Measurements from ENCODE around the gene ERCC8. TPM values are rescaled to one million over a fixed set of nuclear protein-coding genes. Genes with fewer than 3 reads are reported as not detected.

Gene ERCC8
- total and polyA plus RNA-seq, 2 experiments from 2014 or later: 21.6 to 53.9 TPM

DNA sequence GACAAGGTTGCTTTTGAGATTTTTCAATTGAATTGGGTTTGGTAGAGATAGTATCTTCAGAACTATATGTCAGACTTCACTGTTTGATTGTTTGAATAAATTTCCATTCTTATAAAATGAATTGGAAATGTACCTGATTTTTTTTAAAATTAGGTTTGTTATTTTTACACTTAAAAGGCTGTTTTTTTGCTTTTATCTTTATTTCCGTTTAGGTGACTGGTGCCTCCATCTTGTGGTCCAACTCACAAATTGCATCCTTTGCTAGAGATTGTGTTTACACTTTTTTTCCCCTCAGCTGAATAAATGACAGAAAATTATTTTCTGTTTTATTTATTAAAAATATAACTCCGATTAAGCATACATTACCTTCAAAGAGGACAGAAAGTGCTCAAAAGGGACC, 15.7 kb upstream of the ERCC8 start (continued):
- TF ChIP-seq, protein P1, sequence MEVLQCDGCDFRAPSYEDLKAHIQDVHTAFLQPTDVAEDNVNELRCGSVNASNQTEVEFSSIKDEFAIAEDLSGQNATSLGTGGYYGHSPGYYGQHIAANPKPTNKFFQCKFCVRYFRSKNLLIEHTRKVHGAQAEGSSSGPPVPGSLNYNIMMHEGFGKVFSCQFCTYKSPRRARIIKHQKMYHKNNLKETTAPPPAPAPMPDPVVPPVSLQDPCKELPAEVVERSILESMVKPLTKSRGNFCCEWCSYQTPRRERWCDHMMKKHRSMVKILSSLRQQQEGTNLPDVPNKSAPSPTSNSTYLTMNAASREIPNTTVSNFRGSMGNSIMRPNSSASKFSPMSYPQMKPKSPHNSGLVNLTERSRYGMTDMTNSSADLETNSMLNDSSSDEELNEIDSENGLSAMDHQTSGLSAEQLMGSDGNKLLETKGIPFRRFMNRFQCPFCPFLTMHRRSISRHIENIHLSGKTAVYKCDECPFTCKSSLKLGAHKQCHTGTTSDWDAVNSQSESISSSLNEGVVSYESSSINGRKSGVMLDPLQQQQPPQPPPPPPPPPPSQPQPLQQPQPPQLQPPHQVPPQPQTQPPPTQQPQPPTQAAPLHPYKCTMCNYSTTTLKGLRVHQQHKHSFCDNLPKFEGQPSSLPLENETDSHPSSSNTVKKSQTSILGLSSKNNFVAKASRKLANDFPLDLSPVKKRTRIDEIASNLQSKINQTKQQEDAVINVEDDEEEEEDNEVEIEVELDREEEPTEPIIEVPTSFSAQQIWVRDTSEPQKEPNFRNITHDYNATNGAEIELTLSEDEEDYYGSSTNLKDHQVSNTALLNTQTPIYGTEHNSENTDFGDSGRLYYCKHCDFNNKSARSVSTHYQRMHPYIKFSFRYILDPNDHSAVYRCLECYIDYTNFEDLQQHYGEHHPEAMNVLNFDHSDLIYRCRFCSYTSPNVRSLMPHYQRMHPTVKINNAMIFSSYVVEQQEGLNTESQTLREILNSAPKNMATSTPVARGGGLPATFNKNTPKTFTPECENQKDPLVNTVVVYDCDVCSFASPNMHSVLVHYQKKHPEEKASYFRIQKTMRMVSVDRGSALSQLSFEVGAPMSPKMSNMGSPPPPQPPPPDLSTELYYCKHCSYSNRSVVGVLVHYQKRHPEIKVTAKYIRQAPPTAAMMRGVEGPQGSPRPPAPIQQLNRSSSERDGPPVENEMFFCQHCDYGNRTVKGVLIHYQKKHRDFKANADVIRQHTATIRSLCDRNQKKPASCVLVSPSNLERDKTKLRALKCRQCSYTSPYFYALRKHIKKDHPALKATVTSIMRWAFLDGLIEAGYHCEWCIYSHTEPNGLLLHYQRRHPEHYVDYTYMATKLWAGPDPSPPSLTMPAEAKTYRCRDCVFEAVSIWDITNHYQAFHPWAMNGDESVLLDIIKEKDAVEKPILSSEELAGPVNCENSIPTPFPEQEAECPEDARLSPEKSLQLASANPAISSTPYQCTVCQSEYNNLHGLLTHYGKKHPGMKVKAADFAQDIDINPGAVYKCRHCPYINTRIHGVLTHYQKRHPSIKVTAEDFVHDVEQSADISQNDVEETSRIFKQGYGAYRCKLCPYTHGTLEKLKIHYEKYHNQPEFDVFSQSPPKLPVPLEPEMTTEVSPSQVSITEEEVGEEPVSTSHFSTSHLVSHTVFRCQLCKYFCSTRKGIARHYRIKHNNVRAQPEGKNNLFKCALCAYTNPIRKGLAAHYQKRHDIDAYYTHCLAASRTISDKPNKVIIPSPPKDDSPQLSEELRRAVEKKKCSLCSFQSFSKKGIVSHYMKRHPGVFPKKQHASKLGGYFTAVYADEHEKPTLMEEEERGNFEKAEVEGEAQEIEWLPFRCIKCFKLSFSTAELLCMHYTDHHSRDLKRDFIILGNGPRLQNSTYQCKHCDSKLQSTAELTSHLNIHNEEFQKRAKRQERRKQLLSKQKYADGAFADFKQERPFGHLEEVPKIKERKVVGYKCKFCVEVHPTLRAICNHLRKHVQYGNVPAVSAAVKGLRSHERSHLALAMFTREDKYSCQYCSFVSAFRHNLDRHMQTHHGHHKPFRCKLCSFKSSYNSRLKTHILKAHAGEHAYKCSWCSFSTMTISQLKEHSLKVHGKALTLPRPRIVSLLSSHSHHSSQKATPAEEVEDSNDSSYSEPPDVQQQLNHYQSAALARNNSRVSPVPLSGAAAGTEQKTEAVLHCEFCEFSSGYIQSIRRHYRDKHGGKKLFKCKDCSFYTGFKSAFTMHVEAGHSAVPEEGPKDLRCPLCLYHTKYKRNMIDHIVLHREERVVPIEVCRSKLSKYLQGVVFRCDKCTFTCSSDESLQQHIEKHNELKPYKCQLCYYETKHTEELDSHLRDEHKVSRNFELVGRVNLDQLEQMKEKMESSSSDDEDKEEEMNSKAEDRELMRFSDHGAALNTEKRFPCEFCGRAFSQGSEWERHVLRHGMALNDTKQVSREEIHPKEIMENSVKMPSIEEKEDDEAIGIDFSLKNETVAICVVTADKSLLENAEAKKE (CRISPR knock-in tag; IDR thresholded peaks at IDR 0.05): no peak

DNA sequence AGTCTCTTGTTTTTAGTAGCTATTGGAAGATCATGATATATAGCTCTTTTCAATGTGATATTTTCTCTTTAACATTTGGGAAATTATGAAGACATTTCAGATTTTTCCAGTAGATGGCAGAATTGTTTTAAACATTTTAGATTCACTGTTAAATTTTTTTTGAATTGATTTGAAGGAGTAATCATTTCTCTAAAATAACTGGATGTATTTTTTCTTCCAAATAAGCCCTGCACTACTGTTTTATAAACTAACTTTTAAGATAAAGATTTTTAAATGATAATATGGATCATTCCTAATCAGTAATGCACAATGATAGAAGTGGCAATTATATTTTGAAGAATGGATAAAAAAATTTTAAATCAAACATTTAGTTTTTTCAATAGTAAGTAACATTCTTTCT, 14.3 kb upstream of the ERCC8 start:
- no peak for ATAC-seq
- Mint-ChIP-seq H3K27ac (no peak overlapping the region), H3K36me3 (ENCODE audit: low read depth) (peaks cover 10% of the 10 kb centered on the region; the same call in 1 of the 3 replicates), H3K9me3 (peaks cover 16% of the 10 kb centered on the region; the same call in 1 of the 3 replicates), H3K4me1 (no peaks in the 10 kb centered on the region), H3K27me3 (ENCODE audit: insufficient read depth, low read depth, poor library complexity) (peaks cover 2% of the 10 kb centered on the region), H3K4me3 (no peak overlapping the region)
- DNase-seq (ENCODE audit: low spot score): no peak
- Histone ChIP-seq H3K4me1 (ENCODE audit: insufficient read depth) (no peaks in the 10 kb centered on the region), H3K4me2 (no peak overlapping the region), H4K20me1 (replicated peaks; ENCODE audit: insufficient read depth) (peaks cover 3% of the 10 kb centered on the region; the same call in 1 of the 2 replicates), H3K27ac (ENCODE audit: low read depth) (no peak overlapping the region), H3K9me2 (ENCODE audit: insufficient read depth) (no peaks in the 10 kb centered on the region), H3K36me3 (ENCODE audit: insufficient read depth) (no peaks in the 10 kb centered on the region), H2AFZ (no peak overlapping the region), H3K27me3 (ENCODE audit: insufficient read depth) (no peaks in the 10 kb centered on the region), H3K79me2 (replicated peaks; ENCODE audit: insufficient read depth) (peaks cover 51% of the 10 kb centered on the region), H3K4me3 (no peak overlapping the region), H3F3A (replicated peaks; ENCODE audit: low read depth) (no peaks in the 10 kb centered on the region)
- TF ChIP-seq ZNF331 (CRISPR knock-in tag; IDR thresholded peaks at IDR 0.05; ENCODE audit: low read depth) (no peak), JUNB (IDR thresholded peaks at IDR 0.05; ENCODE audit: unreplicated experiment) (no peak), POLR2AphosphoS5 (IDR thresholded peaks at IDR 0.05; ENCODE audit: low read depth) (no peak), EZH2phosphoT487 (IDR thresholded peaks at IDR 0.05; ENCODE audit: unreplicated experiment) (no peak), CREB1 (CRISPR knock-in tag; IDR thresholded peaks at IDR 0.05; ENCODE audit: low read depth) (no peak)
- TF ChIP-seq, protein P1 (CRISPR knock-in tag; IDR thresholded peaks at IDR 0.05): no peak
- TF ChIP-seq, protein P2, sequence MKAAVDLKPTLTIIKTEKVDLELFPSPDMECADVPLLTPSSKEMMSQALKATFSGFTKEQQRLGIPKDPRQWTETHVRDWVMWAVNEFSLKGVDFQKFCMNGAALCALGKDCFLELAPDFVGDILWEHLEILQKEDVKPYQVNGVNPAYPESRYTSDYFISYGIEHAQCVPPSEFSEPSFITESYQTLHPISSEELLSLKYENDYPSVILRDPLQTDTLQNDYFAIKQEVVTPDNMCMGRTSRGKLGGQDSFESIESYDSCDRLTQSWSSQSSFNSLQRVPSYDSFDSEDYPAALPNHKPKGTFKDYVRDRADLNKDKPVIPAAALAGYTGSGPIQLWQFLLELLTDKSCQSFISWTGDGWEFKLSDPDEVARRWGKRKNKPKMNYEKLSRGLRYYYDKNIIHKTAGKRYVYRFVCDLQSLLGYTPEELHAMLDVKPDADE (IDR thresholded peaks at IDR 0.05): no peak

All from GM23338 (cell line).